HG02973 (cell line): ENCODE measurements around the gene CLASP1.

ENCODE experiments used
- ATAC-seq: cut with Tn5 transposase; IDR thresholded peaks from one replicate; pipeline ENCODE4 v1.9.1; 2021; ENCODE audit warnings: moderate library complexity; ENCODE audit not compliant: unreplicated experiment

The CLASP1 gene

DNA sequence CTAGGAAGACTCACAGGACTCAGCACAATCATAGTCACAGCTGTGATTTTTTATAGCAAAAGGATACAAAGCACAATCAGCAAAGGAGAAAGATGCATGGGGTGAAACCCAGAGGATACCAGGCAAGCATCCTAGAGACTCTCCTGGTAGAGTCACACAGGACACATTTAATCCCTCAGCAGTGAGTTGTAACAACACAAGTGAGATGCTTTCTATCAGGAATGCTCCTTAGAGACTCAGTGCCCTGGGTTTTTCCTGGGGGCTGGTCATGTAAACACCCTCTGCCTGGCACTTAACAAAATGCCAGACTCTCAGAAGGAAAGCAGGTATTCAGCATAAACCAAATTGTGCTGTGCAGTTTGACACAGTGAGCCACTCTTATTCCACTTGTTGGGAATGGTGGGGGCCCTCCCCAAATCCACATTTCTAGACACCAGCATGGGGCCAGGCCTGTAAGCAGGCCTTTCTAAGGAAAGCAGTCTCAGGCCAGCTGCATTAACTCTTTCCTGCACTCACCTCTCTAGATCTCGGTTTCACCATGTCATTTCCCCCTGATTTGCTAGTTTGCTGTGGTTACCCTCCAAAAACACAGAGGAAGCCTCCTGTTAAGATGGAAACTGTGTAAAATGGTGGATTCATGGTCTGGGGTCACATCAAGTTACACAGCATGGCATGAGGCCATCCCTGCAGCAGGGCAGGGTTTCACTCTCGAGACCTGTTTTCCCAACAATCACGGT lies 135.5 kb downstream of the CLASP1 start:
- ATAC-seq, result no peak

DNA sequence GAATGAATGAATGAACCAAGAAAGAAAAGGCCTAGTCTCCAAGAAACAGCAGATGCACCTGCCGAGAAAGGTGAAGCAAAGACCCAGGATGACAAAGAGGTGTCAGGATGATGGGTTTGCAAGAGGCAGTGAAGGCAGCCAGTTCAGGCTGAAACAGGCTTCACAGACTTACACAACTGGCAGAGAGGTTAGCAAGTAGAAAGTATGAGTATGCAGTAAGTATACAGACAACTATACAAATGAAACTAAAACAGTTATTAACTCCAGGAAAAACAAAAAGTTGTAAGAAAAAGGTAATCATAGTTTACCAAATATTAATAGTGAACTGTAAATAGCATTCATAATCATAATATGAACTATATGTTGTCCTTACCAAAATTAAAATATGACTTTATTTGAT lies 138.4 kb downstream of the CLASP1 start:
- ATAC-seq, result no peak

DNA sequence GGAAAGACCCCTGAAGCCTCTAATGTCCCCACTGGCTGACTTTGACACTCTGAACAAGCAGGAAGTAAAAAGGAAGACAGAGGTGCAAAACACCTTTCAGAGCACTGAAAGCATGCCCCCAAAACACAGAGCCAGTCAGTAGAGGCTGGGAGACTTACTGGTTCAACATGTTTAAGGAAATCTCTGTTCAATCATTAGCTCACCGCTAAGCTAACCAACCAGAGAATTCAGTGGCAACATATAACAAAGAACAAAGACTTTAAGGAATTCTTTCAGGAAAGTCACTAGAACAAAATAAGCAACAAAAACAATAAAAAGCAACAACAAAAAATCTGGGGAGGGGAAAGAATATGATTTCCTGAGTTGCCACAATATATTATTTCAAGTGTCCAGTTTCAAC lies 142.6 kb downstream of the CLASP1 start:
- ATAC-seq, result no peak

DNA sequence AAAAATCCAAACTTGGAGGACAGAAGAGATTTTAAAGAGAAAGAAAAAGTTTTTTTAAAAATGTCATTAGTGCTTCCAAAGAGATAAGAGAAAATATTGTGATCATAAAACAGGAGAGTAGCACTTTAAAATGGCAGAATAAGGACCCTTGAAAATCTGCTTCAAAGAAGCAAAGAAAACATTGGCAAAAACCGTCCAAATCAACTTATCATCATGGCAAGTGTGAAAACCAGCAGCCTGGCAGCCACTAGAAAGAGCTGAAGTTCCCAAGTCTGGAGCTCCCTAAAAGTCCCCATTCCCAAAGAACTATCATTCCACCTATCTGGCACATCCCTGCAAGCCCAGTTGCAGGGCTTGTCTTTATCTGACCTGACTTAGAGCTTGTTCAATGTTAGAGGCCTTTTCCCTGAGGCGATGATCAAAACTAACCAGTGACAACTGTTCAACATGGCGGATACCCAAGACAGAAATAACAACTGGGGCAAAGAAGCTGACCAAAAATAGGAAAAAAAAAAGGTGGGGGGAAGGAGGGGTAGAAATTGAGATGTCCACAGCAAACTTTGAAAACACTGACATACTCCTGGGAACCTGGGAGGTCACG lies 143.2 kb downstream of the CLASP1 start:
- no peak for ATAC-seq

DNA sequence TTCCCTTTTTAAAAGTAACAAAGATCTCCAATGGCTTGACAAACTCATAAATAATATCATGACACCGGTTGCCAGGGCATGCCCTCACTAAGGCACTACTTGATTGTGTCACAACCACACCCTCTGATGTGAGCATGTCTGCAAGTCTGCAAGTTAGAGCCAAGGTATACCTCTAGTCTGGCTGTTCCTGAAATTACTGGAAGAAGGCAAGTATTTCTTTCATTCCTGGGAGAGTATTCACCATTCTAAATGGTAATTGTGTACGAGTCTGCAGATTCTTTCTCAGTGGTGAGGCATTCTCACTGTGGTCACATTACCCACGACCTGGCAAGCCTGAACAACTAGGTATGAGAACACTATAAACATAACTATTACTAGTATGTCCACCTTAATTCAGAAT lies 144.3 kb downstream of the CLASP1 start:
- ATAC-seq, result no peak

DNA sequence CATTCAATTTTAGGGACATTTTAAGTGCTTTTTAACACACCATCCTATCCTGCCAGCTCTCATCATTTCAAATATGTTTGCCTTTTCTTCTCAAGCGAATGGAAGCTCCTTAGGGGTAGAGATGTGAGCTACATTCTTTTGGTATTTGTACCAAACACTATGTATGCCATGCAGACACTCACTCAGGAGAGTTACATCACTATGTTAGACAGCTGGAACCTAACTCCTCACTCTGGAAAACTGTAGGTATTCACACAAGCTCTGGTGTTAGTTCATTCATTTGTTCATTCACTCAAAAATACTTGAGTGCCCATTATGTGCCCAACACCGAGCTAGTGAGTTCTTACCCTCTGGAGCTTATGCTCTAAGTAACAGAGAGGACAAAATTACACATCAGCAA lies 144.9 kb downstream of the CLASP1 start:
- ATAC-seq, result no peak

DNA sequence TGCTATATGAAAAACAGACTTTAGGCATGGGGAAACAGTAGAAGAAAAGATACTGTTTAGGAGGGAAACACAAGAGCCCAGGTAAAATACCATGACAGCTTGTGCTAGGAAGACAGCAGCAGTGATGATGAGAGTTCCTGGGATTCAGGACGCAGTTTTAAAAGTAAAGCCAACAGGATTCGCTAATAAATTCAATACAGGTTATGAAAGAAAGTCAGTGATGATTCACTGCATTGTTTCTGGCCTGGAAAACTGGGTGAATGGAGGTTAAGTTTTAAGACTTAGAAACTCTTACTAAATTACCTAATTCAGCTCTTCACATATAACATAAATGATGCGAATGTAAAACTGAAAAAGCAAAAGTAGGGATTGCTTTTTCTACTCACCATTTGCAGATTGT lies 146.5 kb downstream of the CLASP1 start:
- ATAC-seq, result no peak

DNA sequence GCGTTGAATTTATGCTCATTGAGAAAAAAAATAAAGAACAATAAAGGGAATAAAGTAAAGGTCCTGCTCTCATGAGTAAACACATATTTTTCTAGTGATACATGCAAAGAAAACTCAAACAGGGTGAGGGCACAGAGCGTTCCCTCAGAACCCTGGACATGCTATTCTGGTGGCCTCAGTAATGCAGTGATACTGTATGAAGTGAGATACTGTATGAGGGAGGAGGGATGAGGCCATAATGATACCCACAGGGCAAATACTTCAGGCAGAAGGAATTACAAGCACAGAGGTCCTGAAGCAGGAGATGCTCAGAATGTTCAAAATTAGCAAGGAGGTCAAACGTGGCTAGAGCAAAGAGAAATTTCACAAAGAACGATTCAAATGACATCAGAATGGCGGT lies 147.0 kb downstream of the CLASP1 start:
- no peak for ATAC-seq

DNA sequence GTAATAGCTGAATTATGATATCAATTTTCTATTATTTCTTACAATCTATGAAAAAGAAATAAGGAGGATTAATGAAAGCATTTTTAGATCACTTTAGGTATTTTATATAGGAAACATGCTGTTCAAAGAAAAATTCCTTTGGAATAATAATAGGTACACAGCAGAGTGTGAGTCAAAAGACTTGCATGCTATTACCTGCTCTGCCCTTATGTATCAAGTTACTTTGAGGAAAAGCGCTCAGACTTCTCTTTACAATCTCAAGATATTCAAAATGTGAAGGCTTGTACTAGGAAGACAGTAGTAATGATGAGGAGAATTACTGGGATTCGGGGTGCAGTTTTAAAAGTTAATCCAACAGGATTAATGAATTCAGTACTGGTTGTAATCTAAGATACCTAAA lies 147.7 kb downstream of the CLASP1 start:
- ATAC-seq, result no peak

DNA sequence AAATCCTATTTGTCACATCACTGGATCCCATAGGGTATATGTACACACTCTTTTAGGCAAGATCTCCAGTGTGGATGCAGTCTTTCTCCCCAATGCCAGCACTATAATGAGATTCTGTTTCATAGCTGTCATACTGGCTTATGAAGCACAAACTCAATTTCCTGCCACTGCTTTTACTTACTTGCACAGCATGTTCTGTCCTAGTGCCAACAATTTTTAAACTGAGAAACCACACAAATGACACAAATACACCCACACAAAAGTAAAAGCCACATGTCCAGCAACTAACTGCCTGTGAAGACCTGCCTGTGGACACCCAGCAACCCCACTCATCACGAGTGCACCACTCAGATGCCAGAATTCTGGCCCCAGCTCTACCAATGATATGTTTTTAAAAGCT lies 148.2 kb downstream of the CLASP1 start:
- ATAC-seq, result no peak

DNA sequence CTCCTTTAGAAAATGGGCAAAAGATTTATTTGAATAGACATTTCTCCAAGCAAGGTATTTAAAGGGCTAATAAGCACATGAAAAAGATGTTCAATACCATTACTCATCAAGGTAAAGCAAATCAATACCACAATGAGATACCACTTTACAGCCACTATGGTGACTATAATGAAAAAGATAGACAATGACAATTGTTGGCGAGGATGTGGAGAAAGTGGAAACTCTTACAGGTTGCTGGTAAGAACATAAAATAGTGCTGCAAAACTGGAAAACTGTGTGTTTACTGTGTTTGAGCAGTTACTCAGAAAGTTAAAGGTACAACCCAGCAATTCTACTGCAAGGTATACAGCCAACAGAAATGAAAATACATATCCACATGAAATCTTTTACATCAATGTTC lies 150.5 kb downstream of the CLASP1 start:
- no peak for ATAC-seq

DNA sequence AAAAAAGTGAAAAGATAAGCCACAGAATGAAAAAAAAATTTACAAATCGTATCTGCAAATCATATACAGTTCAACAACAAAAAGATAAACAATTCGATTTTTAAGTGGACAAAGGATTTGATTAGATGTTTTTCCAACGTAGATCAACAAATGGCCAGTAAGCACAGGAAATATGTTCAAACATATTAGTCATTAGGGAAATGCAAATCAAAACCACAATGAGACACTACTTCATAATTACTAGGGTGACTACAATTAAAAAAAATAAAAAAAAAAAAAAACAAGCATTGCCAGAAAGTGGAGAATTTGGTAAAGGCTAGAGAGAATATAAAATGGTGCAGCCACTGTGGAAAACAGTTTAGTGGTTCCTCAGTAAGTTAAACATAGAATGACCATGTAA lies 156.9 kb downstream of the CLASP1 start:
- no peak for ATAC-seq

DNA sequence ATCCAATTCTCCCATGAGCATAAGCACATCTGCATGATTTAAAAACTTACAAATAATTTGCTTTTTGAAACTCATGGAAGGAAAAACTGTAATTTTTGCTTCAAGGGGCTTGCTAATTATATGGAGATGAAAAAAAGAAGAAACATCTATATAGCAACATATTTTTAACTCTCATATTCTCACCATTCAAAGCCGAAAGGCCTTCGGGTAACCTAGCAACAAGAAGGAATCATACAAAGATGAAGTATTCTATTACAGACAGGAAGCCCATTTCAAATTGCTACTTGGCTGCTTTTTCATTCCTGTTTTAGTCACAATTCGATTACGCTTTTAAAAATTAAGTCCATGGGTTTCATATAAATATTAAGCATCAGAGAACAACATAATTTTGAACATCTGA lies 157.7 kb downstream of the CLASP1 start:
- ATAC-seq, result no peak

DNA sequence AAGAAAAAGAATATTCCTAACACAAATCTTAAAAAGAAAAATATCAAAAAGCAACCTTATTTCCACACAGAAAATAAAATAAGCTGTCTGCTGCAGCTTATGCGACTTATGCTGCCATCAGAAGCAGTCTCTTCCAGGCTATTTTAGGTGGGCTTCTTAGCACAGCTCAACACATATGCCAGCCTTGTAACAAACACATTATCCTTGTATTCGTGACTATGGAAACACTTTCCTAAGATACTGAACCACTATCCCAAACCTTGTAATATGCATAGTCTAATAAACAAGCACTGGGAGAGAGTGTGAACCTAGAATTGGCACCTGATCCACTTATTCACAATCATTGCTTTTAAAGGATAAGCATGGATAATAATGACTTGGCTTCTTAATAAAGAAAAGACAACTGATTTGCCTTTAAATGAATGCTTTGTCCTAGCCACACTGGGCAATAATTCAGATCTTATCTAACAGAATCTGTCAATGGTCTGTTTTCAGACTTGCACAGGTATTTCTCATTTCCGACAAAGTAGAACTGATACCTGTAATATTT lies 158.6 kb downstream of the CLASP1 start:
- ATAC-seq, result no peak

DNA sequence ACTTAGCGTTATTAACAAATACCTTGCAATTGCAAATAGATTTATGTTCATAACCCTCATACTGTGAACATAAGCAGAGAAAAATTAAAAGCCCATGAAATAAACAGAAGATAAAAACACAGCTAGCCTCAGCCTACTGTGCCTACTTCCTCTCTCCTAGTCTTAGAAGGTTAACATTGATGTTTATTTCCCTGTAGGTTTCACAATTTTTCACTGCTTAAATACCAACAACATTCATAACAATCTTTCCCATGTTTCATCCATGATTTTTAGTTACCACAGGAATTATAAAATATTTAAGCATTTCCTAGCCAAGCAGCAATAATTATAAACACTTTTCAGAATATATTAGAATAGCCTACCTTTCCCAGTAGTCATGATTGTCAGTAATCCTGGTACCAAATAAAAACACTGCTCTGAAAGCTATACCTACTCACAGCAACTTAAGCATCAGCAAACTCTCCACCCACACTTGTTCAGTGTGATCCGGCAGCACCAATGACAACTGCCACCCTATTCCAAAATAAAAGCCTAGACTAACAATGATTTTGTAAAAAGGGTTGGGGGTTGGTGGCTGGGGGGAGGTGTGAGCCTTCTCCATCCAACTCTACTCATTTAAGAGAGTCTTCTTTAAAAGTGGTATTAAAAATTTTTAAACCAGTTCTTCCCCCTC lies 159.2 kb downstream of the CLASP1 start:
- no peak for ATAC-seq

DNA sequence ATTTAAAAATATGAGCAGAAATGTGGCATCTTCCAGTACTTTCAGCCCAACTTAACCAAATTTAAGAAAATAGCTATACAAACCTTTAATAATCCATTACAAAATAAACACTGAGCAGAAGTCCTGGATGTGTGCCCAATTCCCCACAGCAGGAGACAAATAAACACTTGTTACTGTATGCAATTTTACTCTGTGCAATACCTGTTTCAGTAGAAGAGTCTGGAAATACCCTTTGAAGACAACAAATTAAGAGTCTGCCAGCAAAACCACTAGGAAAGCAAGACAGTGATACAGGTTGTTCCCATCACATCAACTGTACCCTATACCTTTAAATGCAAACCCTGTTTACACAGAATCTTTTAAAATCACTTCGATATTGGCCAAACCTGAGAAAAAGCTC lies 160.0 kb downstream of the CLASP1 start:
- ATAC-seq, result no peak

DNA sequence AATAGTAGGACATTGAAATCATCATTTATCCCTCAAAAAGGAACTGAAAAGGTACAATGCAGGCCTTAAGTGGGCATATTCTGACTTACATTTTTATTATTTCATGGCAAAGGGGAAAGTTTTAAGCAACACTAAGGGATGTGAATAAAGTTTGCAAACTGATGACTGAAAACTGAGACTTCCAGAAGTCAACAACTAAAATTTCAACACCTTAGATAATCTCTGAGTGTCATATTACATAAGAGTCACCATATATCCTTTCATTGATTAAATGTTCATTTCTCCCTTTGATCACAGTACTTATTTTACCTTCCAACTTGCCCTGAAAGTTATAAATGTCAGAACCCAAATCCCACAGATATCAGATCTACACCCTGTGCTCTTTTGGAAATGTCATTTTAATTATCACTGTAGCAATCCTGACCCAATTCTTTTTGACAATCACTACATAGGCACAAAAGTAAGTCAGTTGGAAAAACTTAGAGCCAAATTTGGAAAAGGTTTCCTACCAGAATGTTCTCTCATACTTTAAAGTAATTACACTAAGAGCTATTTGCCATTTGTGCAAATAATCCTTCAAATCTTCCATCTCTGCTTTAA lies 163.0 kb downstream of the CLASP1 start:
- ATAC-seq, result no peak

DNA sequence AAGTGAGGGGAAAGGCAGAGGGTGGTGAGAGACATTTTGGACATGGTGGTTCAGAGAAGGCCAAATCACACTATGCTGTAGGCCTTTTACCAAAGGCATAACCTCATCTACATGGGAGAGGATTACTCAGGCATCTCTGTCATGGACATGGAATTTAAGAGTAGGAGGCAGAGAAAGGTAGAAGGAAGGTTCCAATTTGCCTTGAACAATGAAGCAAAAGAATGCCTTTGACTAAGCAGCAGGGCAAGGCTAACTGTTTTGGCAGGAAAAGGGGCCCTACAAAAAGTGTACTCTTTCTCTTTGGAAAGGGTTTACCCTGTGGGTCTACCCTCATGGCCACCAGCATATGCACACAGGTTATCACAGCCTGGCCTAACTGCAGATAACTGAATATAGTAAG lies 164.2 kb downstream of the CLASP1 start:
- no peak for ATAC-seq

DNA sequence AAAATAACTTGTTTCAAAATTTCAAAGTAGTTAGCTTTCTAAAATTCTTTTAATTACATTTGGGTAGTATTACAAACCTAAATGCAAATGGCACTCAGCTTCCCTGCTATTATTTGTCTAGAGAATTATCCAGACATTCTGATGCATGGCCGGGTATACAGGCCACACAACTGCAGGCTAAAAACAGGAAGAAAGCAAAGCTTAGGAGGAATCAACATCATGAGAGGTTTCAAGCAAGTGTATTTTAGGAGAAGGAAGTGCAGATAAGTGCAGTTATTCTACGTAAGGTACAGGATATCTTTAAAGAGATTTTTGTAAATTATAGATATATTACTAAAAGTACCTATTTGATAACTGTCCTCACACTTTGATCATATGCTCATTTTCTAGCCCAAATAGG lies 165.4 kb downstream of the CLASP1 start:
- ATAC-seq, result no peak

DNA sequence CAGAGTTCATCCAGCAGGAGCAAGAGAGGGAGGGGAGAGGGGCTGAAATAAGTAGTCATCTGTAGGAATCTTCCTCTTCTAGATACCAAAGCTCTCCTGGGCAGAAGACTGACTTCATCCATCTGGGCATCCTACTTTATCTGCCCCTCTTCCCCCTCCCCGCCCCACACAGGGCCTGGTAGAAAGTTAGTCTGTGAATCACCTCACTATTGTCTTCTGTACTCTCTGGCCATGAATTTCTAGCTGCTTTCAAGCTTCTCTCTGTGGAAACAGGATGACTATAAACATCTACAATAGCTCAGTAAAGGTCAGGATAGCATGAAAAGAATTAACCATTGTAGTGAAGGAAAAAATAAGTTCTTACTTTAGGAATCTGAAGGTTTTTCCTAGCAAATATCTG lies 166.2 kb downstream of the CLASP1 start:
- no peak for ATAC-seq

DNA sequence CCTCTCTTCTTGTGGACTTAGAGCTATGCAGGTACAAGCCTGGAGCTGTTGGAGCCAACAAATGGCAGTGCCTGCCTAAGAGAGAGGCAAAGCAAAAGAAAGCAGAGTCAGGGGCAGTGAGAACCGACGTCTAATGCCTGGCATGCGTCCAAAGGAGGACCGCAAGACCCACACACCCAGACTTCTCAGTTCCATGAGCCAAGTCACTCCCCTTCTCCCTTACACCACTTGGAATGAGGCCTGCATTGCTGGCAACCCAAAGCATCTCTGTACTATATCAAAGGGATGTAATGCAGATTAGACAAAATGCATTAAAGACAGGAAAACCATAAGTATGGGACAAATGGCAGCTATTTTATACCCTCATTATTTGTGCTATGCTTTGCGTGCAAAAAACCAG lies 168.4 kb downstream of the CLASP1 start:
- ATAC-seq, result no peak
